IMR-90 (cell line): ENCODE data around the gene ATP11A. TPM values are rescaled to one million over a fixed set of nuclear protein-coding genes. Genes with fewer than 3 reads are reported as not detected.

Experiments used
- ATAC-seq: fragments of 200-7000 bp; cut with Tn5 transposase; 2 replicates; pipeline ENCODE4 v1.9.1; 2020; ENCODE audit warnings: low read depth, mild to moderate bottlenecking, moderate library complexity
- BruUV-seq: library from RNA; stranded (reverse); fragments of 400-500 nt; replicated peaks from 2 replicates; lab custom pipeline; 2021; lab: Mats Ljungman, UMichigan
- CTCF ChIA-PET: fragments of 300-600 bp; formaldehyde crosslinking; extraction: SDS; loops from one replicate; lab custom pipeline; 2021; ENCODE audit warnings: antibody characterized with exemption; lab: Yijun Ruan, JAX
- POLR2A ChIA-PET: fragments of 300-600 bp; sonication (Branson Sonifier 250); formaldehyde crosslinking; loops from one replicate; lab custom pipeline; 2022; ENCODE audit warnings: antibody characterized with exemption; ENCODE audit not compliant: unreplicated experiment; lab: Charles Lee
- DNase-seq: peaks from one replicate; pipeline ENCODE4 v3.0.0; 2013
- H2AFZ ChIP-seq: replicated peaks from 2 replicates; pipeline ENCODE3; 2013; ENCODE audit warnings: low read length, mild to moderate bottlenecking; ENCODE audit not compliant: poor library complexity
- H2AK5ac ChIP-seq: 2 replicates; pipeline ENCODE4 v1.6.1; 2013; ENCODE audit warnings: low read depth, low read length, inconsistent platforms
- H2AK9ac ChIP-seq: replicated peaks from 2 replicates; pipeline ENCODE3; 2013; ENCODE audit warnings: mild to moderate bottlenecking, low read depth, low read length, moderate library complexity; ENCODE audit not compliant: poor library complexity
- H2BK120ac ChIP-seq: 2 replicates; pipeline ENCODE4 v1.6.1; 2013; ENCODE audit warnings: low read depth, low read length, inconsistent platforms
- H2BK15ac ChIP-seq: 3 replicates; pipeline ENCODE4 v1.6.1; 2013; ENCODE audit warnings: low read depth, low read length, inconsistent platforms
- H2BK20ac ChIP-seq: 2 replicates; pipeline ENCODE4 v1.6.1; 2013; ENCODE audit warnings: low read depth, mild to moderate bottlenecking, inconsistent platforms, low read length, moderate library complexity
- H2BK5ac ChIP-seq: 2 replicates; pipeline ENCODE4 v1.6.1; 2013; ENCODE audit warnings: mild to moderate bottlenecking, low read depth, low read length, inconsistent platforms; ENCODE audit not compliant: poor library complexity, severe bottlenecking
- H3K14ac ChIP-seq: replicated peaks from 2 replicates; pipeline ENCODE4 v1.6.1; 2013; ENCODE audit warnings: low read depth, low read length, inconsistent platforms
- H3K18ac ChIP-seq: 2 replicates; pipeline ENCODE4 v1.6.1; 2013; ENCODE audit warnings: low read depth, low read length, control low read depth
- H3K23ac ChIP-seq: 2 replicates; pipeline ENCODE4 v1.6.1; 2013; ENCODE audit warnings: low read depth, low read length, inconsistent platforms
- H3K27ac ChIP-seq: 2 replicates; pipeline ENCODE4 v1.5.1; 2013; ENCODE audit warnings: mild to moderate bottlenecking, control low read depth, low read length; ENCODE audit not compliant: insufficient read depth
- H3K27me3 ChIP-seq: 2 replicates; pipeline ENCODE4 v1.6.1; 2013; ENCODE audit warnings: low read length; ENCODE audit not compliant: control insufficient read depth, insufficient read depth
- H3K36me3 ChIP-seq: 2 replicates; pipeline ENCODE4 v1.6.1; 2013; ENCODE audit warnings: low read length, mixed read lengths; ENCODE audit not compliant: control insufficient read depth, insufficient read depth
- H3K4ac ChIP-seq: 2 replicates; pipeline ENCODE4 v1.6.1; 2013; ENCODE audit warnings: low read depth, low read length, inconsistent platforms
- H3K4me1 ChIP-seq: 2 replicates; pipeline ENCODE4 v1.6.1; 2013; ENCODE audit warnings: low read length, mixed read lengths; ENCODE audit not compliant: control insufficient read depth, insufficient read depth
- H3K4me2 ChIP-seq: 2 replicates; pipeline ENCODE4 v1.6.1; 2013; ENCODE audit warnings: low read depth, mild to moderate bottlenecking, control low read depth, low read length, moderate library complexity
- H3K4me3 ChIP-seq: 2 replicates; pipeline ENCODE4 v1.5.1; 2013; ENCODE audit warnings: low read depth, mild to moderate bottlenecking, control low read depth, low read length, moderate library complexity; ENCODE audit not compliant: insufficient read depth
- H3K56ac ChIP-seq: 2 replicates; pipeline ENCODE4 v1.6.1; 2013; ENCODE audit warnings: low read length, inconsistent platforms; ENCODE audit not compliant: insufficient read depth; ENCODE audit errors: extremely low read depth
- H3K79me1 ChIP-seq, 2 experiments: 2 replicates each; pipeline ENCODE4 v1.6.1; 2013; ENCODE audit warnings: low read length in 2 of 2, inconsistent platforms in 1 of 2, low read depth in 1 of 2
- H3K9ac ChIP-seq: 2 replicates; pipeline ENCODE4 v1.6.1; 2013; ENCODE audit warnings: low read depth, low read length, control low read depth
- H3K9me1 ChIP-seq: 2 replicates; pipeline ENCODE4 v1.6.1; 2013; ENCODE audit warnings: low read length, inconsistent platforms; ENCODE audit not compliant: insufficient read depth
- H3K9me3 ChIP-seq: 2 replicates; pipeline ENCODE4 v1.6.1; 2013; ENCODE audit warnings: low read length; ENCODE audit not compliant: control insufficient read depth, insufficient read depth
- H4K20me1 ChIP-seq: 2 replicates; pipeline ENCODE4 v1.6.1; 2013; ENCODE audit warnings: low read length, inconsistent platforms; ENCODE audit not compliant: insufficient read depth
- H4K5ac ChIP-seq: 2 replicates; pipeline ENCODE4 v1.6.1; 2013; ENCODE audit warnings: mild to moderate bottlenecking, low read depth, low read length, control low read depth
- H4K8ac ChIP-seq, 2 experiments: 2 replicates each; pipeline ENCODE4 v1.6.1; 2013; ENCODE audit warnings: low read depth in 2 of 2, low read length in 2 of 2, control low read depth in 1 of 2, inconsistent platforms in 1 of 2
- H4K91ac ChIP-seq: 2 replicates; pipeline ENCODE4 v1.6.1; 2013; ENCODE audit warnings: low read depth, low read length, inconsistent platforms; ENCODE audit not compliant: insufficient read depth
- BHLHE40 ChIP-seq: fragments of 150-350 bp; IDR thresholded peaks from 2 replicates; pipeline ENCODE4 v1.6.1; 2016; ENCODE audit warnings: mild to moderate bottlenecking, low read depth, low read length
- CEBPB ChIP-seq: IDR thresholded peaks from 2 replicates; pipeline ENCODE4 v1.6.1; 2012; ENCODE audit warnings: low read depth, low read length, improper control_type of control experiment
- CHD1 ChIP-seq: IDR thresholded peaks from 2 replicates; pipeline ENCODE4 v1.6.1; 2012; ENCODE audit warnings: low read depth, low read length, improper control_type of control experiment
- CTCF ChIP-seq: conservative IDR thresholded peaks from 2 replicates; pipeline ENCODE4 v1.5.1; 2012; ENCODE audit warnings: mild to moderate bottlenecking, low read depth, low read length, improper control_type of control experiment
- ELK1 ChIP-seq: fragments of 150-350 bp; IDR thresholded peaks from 2 replicates; pipeline ENCODE4 v1.6.1; 2016; ENCODE audit warnings: low read depth, mild to moderate bottlenecking, low read length, moderate library complexity, borderline replicate concordance
- FOS ChIP-seq: fragments of 150-350 bp; IDR thresholded peaks from 2 replicates; pipeline ENCODE4 v1.6.1; 2016; ENCODE audit warnings: low read depth, low read length
- MAFK ChIP-seq: IDR thresholded peaks from 2 replicates; pipeline ENCODE4 v1.6.1; 2012; ENCODE audit warnings: low read depth, low read length, improper control_type of control experiment
- MAZ ChIP-seq: IDR thresholded peaks from 2 replicates; pipeline ENCODE4 v1.6.1; 2012; ENCODE audit warnings: low read depth, mild to moderate bottlenecking, low read length, improper control_type of control experiment, moderate library complexity, borderline replicate concordance
- NFE2L2 ChIP-seq: fragments of 150-350 bp; IDR thresholded peaks from 2 replicates; pipeline ENCODE4 v1.6.1; 2016; ENCODE audit warnings: low read depth, mild to moderate bottlenecking, low read length
- POLR2A ChIP-seq: IDR thresholded peaks from 2 replicates; pipeline ENCODE4 v1.6.1; 2012; ENCODE audit warnings: mild to moderate bottlenecking, low read depth, low read length
- RAD21 ChIP-seq: IDR thresholded peaks from 2 replicates; pipeline ENCODE4 v1.6.1; 2012; ENCODE audit warnings: low read length, improper control_type of control experiment
- RCOR1 ChIP-seq: IDR thresholded peaks from 2 replicates; pipeline ENCODE4 v1.6.1; 2012; ENCODE audit warnings: mild to moderate bottlenecking, low read length, improper control_type of control experiment; ENCODE audit not compliant: insufficient replicate concordance
- RFX5 ChIP-seq: IDR thresholded peaks from 2 replicates; pipeline ENCODE4 v1.8.0; 2012; ENCODE audit warnings: low read depth, mild to moderate bottlenecking, low read length, moderate library complexity
- SMC3 ChIP-seq: fragments of 150-350 bp; IDR thresholded peaks from 2 replicates; pipeline ENCODE4 v1.6.1; 2016; ENCODE audit warnings: low read depth, mild to moderate bottlenecking, antibody characterized with exemption, low read length, moderate library complexity
- USF2 ChIP-seq: fragments of 150-350 bp; IDR thresholded peaks from 2 replicates; pipeline ENCODE4 v1.6.1; 2017; ENCODE audit warnings: mild to moderate bottlenecking, antibody characterized with exemption, low read length, low read depth
- WGBS, 2 experiments: methylation state at CpG; one replicate each; pipeline versions ENCODE4 v1.1.5 to v1.1.7; 2013; ENCODE audit warnings: missing lambda C conversion rate in 2 of 2; ENCODE audit not compliant: insufficient read length in 1 of 2; ENCODE audit errors: extremely low coverage in 2 of 2; 5-methylcytosine and 5-hydroxymethylcytosine counted together
- dilution Hi-C: fragments of 300-500 bp; cut with HindIII; formaldehyde crosslinking; loops from one replicate; pipeline ENCODE4 v1.14.3; 2018; ENCODE audit warnings: low sequenced_read_pairs; ENCODE audit not compliant: unreplicated experiment
- in situ Hi-C: fragments of 300-500 bp; cut with MboI; formaldehyde crosslinking; loops from 3 replicates; pipeline ENCODE4 v1.14.3; 2019; ENCODE audit warnings: low sequenced_read_pairs, inconsistent platforms, mixed read lengths
- intact Hi-C: fragments of 100-400 bp; cut with micrococcal nuclease; formaldehyde crosslinking; loops from 2 replicates; pipeline ENCODE4 v1.10.0; 2022
- polyA plus RNA-seq, 3 experiments: library from polyadenylated mRNA; depleted of rRNA; stranded (reverse); fragments of >200 nt; gene quantifications; 2 replicates each; pipeline ENCODE4 v1.2.3, GENCODE V29; 2012; ENCODE audit warnings: low replicate concordance in 1 of 3
- total RNA-seq: library from RNA; depleted of rRNA; stranded (reverse); fragments of >200 nt; gene quantifications from 2 replicates; pipeline ENCODE4 v1.2.3, GENCODE V29; 2012

ATP11A gene
- total and polyA plus RNA-seq, 2 of the 4 experiments (the other 2 are of a cell fraction): 8.4 to 12.0 TPM

GRCh38 chr13:112697756-112698655 is 8.2 kb downstream of the ATP11A start:
- in situ Hi-C loops (no loop called here), dilution Hi-C loops (no loop called here), intact Hi-C loops (no loop called here)
- Histone ChIP-seq H2BK20ac (no peak overlapping the region), H3K4me1 (peaks cover 13% of the 10 kb centered on the region), H2AK9ac (no peak overlapping the region), H2BK5ac (no peak overlapping the region), H3K36me3 (0 out of 2 replicates have a peak, but pooled peaks cover 5% of the 10 kb centered on the region), H3K9ac (no peak overlapping the region), H3K4me3 (no peak overlapping the region), H3K56ac (no peak overlapping the region), H3K4me2 (no peak overlapping the region), H3K79me1 (peaks cover 16 to 65% of the 10 kb centered on the region in 2 experiments; a peak in 3 of 4 replicates), H4K5ac (no peak overlapping the region), H2BK15ac (no peak overlapping the region), H3K9me1 (peaks cover 7% of the 10 kb centered on the region), H3K14ac (no peak overlapping the region), H2AFZ (no peak overlapping the region), H3K27me3 (no peaks in the 10 kb centered on the region), H3K23ac (no peak overlapping the region), H2AK5ac (no peak overlapping the region), H4K91ac (no peak overlapping the region), H4K20me1 (peaks cover 36% of the 10 kb centered on the region), H3K18ac (no peak overlapping the region), H3K4ac (no peak overlapping the region), H3K9me3 (no peaks in the 10 kb centered on the region), H3K27ac (no peak overlapping the region), H4K8ac (peak overlapping the region in 1 of 2 experiments; percentile 20; a peak in 1 of 4 replicates), H2BK120ac (no peak overlapping the region)
- 100% methylated on average over 1 of the region's 19 CpGs; no CpG with 5 or more reads in 1 of the 2 experiments for WGBS, 2 experiments
- ChIA-PET POLR2A (no interaction called here), CTCF (no interaction called here)
- ATAC-seq (no peak), DNase-seq (peak; percentile 44)
- BruUV-seq: no TSS peak
- TF ChIP-seq POLR2A: no peak
- no peak for TF ChIP-seq CEBPB
- TF ChIP-seq FOS: no peak
- no peak for TF ChIP-seq RFX5
- TF ChIP-seq RCOR1: no peak
- TF ChIP-seq MAFK: no peak
- TF ChIP-seq CHD1: no peak
- TF ChIP-seq NFE2L2: no peak
- no peak for TF ChIP-seq ELK1
- no peak for TF ChIP-seq BHLHE40
- no peak for TF ChIP-seq SMC3
- TF ChIP-seq RAD21: no peak
- no peak for TF ChIP-seq MAZ
- no peak for TF ChIP-seq CTCF
- no peak for TF ChIP-seq USF2
